Measurements from ENCODE around the gene PFN2.
"Not testable (repeated sequence)": the region's sequence is repeated elsewhere in the genome, so short reads cannot be mapped to it uniquely, and the experiment has no call there.

PFN2 gene

GRCh38 chr3:149970716-149971402 lies at the start of gene PFN2:
Gene PFN2, minus strand, starts transcription at chr3:149970895. Its CDS starts 39 bp downstream, at chr3:149970856.
- peak; percentile 33 to 50 for DNase-seq (ENCODE audit: low read depth in 2 of 2)

GRCh38 chr3:150015901-150016300 lies 45.2 kb upstream of the PFN2 start:
- no peak for DNase-seq (ENCODE audit: low read depth in 2 of 2)

GRCh38 chr3:150014782-150015181 lies 44.1 kb upstream of the PFN2 start:
- DNase-seq (ENCODE audit: low read depth in 2 of 2) = no peak

- DNase-seq (ENCODE audit: low read depth in 2 of 2) = no peak
Observed at GRCh38 chr3:150013801-150014200, 43.1 kb upstream of the PFN2 start.

- DNase-seq (ENCODE audit: low read depth in 2 of 2) = no peak
Observed at GRCh38 chr3:150006794-150007193, 36.1 kb upstream of the PFN2 start.

GRCh38 chr3:150005243-150006112 lies 34.8 kb upstream of the PFN2 start:
- no peak for DNase-seq (ENCODE audit: low read depth in 2 of 2)

GRCh38 chr3:150000641-150001040 lies 29.9 kb upstream of the PFN2 start:
- no peak for DNase-seq (ENCODE audit: low read depth in 2 of 2)

GRCh38 chr3:149999421-149999820 lies 28.7 kb upstream of the PFN2 start:
- no peak for DNase-seq (ENCODE audit: low read depth in 2 of 2)

- DNase-seq (ENCODE audit: low read depth in 2 of 2) = no peak
Observed at GRCh38 chr3:149998946-149999345, 28.3 kb upstream of the PFN2 start.

- no peak for DNase-seq (ENCODE audit: low read depth in 2 of 2)
Observed at GRCh38 chr3:149992416-149993058, 21.8 kb upstream of the PFN2 start.

- no peak for DNase-seq (ENCODE audit: low read depth in 2 of 2)
Observed at GRCh38 chr3:149990423-149990948, 19.8 kb upstream of the PFN2 start.

GRCh38 chr3:149989307-149989706 lies 18.6 kb upstream of the PFN2 start:
- no peak for DNase-seq (ENCODE audit: low read depth in 2 of 2)

- DNase-seq (ENCODE audit: low read depth in 2 of 2) = no peak
Observed at GRCh38 chr3:149983628-149984027, 12.9 kb upstream of the PFN2 start.

- DNase-seq (ENCODE audit: low read depth in 2 of 2) = not testable (repeated sequence)
Observed at GRCh38 chr3:149983053-149983452, 12.4 kb upstream of the PFN2 start.

GRCh38 chr3:149981979-149982378 lies 11.3 kb upstream of the PFN2 start:
- not testable (repeated sequence) for DNase-seq (ENCODE audit: low read depth in 2 of 2)

GRCh38 chr3:149977386-149977785 lies 6.7 kb upstream of the PFN2 start:
- DNase-seq (ENCODE audit: low read depth in 2 of 2) = no peak

- DNase-seq (ENCODE audit: low read depth in 2 of 2) = no peak
Observed at GRCh38 chr3:149975919-149976318, 5.2 kb upstream of the PFN2 start.

GRCh38 chr3:149971403-149972075 lies 844 bp upstream of the PFN2 start:
- DNase-seq (ENCODE audit: low read depth in 2 of 2) = peak; percentile 12 to 18

- DNase-seq (ENCODE audit: low read depth in 2 of 2) = peak; percentile 52 to 62
Observed at GRCh38 chr3:149969940-149970715, 567 bp downstream of the PFN2 start.

- no peak for DNase-seq (ENCODE audit: low read depth in 2 of 2)
Observed at GRCh38 chr3:149969110-149969939, 1.4 kb downstream of the PFN2 start.
